ENCODE data around the gene FAM43B.

DNA sequence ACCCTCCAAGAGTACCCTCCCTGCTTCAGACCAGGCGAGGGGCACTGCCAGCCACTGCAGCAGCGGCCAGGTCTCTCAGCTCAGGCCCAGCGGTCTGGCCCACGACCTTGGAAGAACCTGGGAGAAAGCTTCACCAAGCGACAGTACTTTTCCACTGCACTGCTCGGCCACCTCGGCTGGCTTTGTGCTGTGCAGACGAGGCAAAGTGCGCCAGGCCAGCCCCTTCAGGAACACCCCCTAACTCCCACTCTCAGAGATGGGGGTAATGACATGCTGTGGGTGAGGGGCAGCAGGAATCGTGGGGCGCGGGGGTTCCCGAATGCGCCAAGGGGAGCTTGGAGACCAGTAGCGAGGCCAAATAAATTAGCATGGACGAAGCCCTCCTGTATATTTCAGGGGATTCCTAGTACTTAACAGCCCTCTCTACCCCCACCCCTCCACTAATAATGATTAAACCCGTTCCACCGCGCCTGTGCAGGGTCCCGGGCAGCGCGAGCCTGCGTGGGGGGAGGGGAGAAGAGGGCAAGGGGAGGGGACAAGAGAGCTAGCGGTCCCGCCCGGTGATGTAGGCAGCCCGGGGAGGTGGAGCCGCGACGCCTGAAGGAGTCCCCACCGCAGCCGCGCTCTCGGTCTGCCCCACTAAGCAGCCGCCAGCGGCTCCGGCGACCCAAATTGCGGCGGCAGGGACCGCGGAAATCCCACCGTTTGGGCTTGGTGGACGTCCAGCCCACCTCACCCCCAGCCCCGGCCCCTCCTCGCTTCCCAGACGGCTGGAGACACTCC, at the start of gene FAM43B:
- TF ChIP-seq, protein P1, sequence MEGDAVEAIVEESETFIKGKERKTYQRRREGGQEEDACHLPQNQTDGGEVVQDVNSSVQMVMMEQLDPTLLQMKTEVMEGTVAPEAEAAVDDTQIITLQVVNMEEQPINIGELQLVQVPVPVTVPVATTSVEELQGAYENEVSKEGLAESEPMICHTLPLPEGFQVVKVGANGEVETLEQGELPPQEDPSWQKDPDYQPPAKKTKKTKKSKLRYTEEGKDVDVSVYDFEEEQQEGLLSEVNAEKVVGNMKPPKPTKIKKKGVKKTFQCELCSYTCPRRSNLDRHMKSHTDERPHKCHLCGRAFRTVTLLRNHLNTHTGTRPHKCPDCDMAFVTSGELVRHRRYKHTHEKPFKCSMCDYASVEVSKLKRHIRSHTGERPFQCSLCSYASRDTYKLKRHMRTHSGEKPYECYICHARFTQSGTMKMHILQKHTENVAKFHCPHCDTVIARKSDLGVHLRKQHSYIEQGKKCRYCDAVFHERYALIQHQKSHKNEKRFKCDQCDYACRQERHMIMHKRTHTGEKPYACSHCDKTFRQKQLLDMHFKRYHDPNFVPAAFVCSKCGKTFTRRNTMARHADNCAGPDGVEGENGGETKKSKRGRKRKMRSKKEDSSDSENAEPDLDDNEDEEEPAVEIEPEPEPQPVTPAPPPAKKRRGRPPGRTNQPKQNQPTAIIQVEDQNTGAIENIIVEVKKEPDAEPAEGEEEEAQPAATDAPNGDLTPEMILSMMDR (IDR thresholded peaks at IDR 0.05) = no peak
- TF ChIP-seq POLR2A (IDR thresholded peaks at IDR 0.05) = no peak
